ENCODE results near the gene MSANTD4.
"Not testable (repeated sequence)": the region's sequence is repeated elsewhere in the genome, so short reads cannot be mapped to it uniquely, and the experiment has no call there.

Gene MSANTD4

DNA sequence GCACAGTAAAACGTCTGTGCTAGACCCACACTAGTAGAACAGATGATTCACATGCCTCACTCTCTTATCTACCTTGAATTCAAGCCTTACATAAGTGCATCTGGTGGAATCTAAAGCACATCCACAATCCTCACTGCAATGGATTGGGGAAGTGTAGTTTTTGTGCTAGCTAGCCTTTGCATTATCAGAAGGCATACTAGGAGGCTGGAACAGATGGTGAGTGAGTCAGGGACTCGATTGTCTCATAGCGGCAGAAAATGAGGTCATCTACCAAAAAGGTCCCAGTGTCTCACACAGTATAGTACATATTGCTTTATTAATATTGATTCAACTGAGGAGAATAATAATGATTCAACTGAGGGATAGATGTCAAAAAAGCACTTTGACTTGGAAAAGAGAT, 9.3 kb downstream of the MSANTD4 start:
- DNase-seq (ENCODE audit: extremely low read depth, insufficient read length): no peak
- H3K27me3 ChIP-seq (replicated peaks; ENCODE audit: control insufficient read depth, insufficient read depth, low read length): no peaks in the 10 kb centered on the region
- TF ChIP-seq, protein P1, sequence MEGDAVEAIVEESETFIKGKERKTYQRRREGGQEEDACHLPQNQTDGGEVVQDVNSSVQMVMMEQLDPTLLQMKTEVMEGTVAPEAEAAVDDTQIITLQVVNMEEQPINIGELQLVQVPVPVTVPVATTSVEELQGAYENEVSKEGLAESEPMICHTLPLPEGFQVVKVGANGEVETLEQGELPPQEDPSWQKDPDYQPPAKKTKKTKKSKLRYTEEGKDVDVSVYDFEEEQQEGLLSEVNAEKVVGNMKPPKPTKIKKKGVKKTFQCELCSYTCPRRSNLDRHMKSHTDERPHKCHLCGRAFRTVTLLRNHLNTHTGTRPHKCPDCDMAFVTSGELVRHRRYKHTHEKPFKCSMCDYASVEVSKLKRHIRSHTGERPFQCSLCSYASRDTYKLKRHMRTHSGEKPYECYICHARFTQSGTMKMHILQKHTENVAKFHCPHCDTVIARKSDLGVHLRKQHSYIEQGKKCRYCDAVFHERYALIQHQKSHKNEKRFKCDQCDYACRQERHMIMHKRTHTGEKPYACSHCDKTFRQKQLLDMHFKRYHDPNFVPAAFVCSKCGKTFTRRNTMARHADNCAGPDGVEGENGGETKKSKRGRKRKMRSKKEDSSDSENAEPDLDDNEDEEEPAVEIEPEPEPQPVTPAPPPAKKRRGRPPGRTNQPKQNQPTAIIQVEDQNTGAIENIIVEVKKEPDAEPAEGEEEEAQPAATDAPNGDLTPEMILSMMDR (IDR thresholded peaks at IDR 0.05; ENCODE audit: insufficient read depth, low read length, poor library complexity, severe bottlenecking): no peak
- H3K36me3 ChIP-seq (ENCODE audit: control insufficient read depth, insufficient read depth, low read length): peaks cover 2% of the 10 kb centered on the region
- H3K4me3 ChIP-seq (replicated peaks; ENCODE audit: low read depth, low read length): no peak overlapping the region

- TF ChIP-seq, protein P1 (IDR thresholded peaks at IDR 0.05; ENCODE audit: insufficient read depth, low read length, poor library complexity, severe bottlenecking): no peak
- H3K36me3 ChIP-seq (ENCODE audit: control insufficient read depth, insufficient read depth, low read length): peaks cover 2% of the 10 kb centered on the region
- no peaks in the 10 kb centered on the region for H3K27me3 ChIP-seq (replicated peaks; ENCODE audit: control insufficient read depth, insufficient read depth, low read length)
- DNase-seq (ENCODE audit: extremely low read depth, insufficient read length): no peak
- H3K4me3 ChIP-seq (replicated peaks; ENCODE audit: low read depth, low read length): no peak overlapping the region
Observed at GRCh38 chr11:106011481-106011880, 10.6 kb downstream of the MSANTD4 start.

DNA sequence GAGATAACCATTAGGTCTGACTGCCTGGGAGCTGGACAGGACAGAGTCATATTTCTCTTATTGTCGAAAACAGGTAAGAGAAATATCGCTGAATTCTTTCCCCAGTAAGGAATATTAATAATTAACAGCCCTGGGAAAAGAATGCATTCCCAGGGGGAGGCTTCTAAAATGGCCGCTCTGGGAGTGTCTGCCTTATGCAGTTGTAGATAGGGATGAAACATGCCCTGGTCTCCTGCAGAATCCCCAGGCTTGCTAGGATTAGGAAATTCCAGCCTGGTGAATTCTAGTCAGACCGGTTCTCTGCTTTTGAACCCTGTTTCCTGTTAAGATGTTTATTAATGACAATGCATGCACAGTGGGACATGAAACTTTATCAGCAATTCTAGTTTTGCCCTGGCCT, 18.9 kb downstream of the MSANTD4 start:
- not testable (repeated sequence) for H3K36me3 ChIP-seq (ENCODE audit: control insufficient read depth, insufficient read depth, low read length); DNase-seq (ENCODE audit: extremely low read depth, insufficient read length); H3K27me3 ChIP-seq (replicated peaks; ENCODE audit: control insufficient read depth, insufficient read depth, low read length); H3K4me3 ChIP-seq (replicated peaks; ENCODE audit: low read depth, low read length)

- peaks cover under 1% of the 10 kb centered on the region for H3K36me3 ChIP-seq (ENCODE audit: control insufficient read depth, insufficient read depth, low read length)
- TF ChIP-seq, protein P1 (IDR thresholded peaks at IDR 0.05; ENCODE audit: insufficient read depth, low read length, poor library complexity, severe bottlenecking): no peak
Observed at GRCh38 chr11:106001304-106002012, 20.6 kb downstream of the MSANTD4 start.

DNA sequence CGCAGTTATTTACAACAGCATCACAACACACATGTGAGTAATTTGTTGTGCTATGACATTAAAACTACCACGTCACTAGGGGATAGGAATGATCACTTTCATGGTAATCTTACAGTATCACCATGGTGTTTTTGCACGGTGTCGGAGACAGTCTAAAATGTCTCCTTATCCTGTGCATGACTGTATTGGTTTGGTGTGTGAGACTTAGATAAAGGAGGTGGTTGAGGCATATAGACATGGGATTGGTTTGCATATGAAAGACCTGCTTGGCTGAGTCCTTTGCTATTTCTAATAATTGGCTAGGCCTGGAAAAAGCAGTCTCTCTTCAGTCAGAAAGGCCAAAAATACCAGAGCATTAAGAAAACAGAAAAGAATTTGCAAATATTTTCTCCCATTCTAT, 30.2 kb downstream of the MSANTD4 start:
- TF ChIP-seq, protein P1 (IDR thresholded peaks at IDR 0.05; ENCODE audit: insufficient read depth, low read length, poor library complexity, severe bottlenecking): no peak
- H3K36me3 ChIP-seq (ENCODE audit: control insufficient read depth, insufficient read depth, low read length): peaks cover 3% of the 10 kb centered on the region
- H3K27me3 ChIP-seq (replicated peaks; ENCODE audit: control insufficient read depth, insufficient read depth, low read length): no peaks in the 10 kb centered on the region
- no peak for DNase-seq (ENCODE audit: extremely low read depth, insufficient read length)
- no peak overlapping the region for H3K4me3 ChIP-seq (replicated peaks; ENCODE audit: low read depth, low read length)

More at GRCh38 chr11:106001304-106002012, 20.6 kb downstream of the MSANTD4 start:
- DNase-seq (ENCODE audit: extremely low read depth, insufficient read length): no peak
- Histone ChIP-seq H3K27me3 (replicated peaks; ENCODE audit: control insufficient read depth, insufficient read depth, low read length) (no peaks in the 10 kb centered on the region), H3K4me3 (replicated peaks; ENCODE audit: low read depth, low read length) (no peak overlapping the region)

DNA sequence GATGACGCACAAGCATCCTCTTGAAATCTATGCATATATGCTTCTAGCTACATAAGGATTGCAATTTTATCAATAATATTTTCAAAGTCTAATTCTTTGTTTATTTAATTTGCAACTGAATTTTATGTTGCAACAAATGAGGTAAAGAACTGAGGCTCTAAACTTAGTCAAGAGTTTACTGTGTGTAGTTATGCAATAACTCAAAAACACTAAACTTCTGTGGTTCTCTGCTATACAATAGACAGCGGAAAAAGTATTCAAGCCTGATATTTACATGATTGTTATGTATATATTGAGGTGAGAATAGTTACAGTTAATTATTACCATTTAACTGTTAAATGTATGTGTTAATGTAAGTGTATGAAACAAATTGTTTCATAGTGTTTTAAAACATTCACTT, 32.9 kb downstream of the MSANTD4 start:
- DNase-seq (ENCODE audit: extremely low read depth, insufficient read length): no peak
- no peaks in the 10 kb centered on the region for H3K36me3 ChIP-seq (ENCODE audit: control insufficient read depth, insufficient read depth, low read length)
- H3K4me3 ChIP-seq (replicated peaks; ENCODE audit: low read depth, low read length): no peak overlapping the region
- TF ChIP-seq, protein P1 (IDR thresholded peaks at IDR 0.05; ENCODE audit: insufficient read depth, low read length, poor library complexity, severe bottlenecking): no peak
- no peaks in the 10 kb centered on the region for H3K27me3 ChIP-seq (replicated peaks; ENCODE audit: control insufficient read depth, insufficient read depth, low read length)

All from GM06990 (cell line).